ENCODE results near the gene USP47.

The USP47 gene, protein sequence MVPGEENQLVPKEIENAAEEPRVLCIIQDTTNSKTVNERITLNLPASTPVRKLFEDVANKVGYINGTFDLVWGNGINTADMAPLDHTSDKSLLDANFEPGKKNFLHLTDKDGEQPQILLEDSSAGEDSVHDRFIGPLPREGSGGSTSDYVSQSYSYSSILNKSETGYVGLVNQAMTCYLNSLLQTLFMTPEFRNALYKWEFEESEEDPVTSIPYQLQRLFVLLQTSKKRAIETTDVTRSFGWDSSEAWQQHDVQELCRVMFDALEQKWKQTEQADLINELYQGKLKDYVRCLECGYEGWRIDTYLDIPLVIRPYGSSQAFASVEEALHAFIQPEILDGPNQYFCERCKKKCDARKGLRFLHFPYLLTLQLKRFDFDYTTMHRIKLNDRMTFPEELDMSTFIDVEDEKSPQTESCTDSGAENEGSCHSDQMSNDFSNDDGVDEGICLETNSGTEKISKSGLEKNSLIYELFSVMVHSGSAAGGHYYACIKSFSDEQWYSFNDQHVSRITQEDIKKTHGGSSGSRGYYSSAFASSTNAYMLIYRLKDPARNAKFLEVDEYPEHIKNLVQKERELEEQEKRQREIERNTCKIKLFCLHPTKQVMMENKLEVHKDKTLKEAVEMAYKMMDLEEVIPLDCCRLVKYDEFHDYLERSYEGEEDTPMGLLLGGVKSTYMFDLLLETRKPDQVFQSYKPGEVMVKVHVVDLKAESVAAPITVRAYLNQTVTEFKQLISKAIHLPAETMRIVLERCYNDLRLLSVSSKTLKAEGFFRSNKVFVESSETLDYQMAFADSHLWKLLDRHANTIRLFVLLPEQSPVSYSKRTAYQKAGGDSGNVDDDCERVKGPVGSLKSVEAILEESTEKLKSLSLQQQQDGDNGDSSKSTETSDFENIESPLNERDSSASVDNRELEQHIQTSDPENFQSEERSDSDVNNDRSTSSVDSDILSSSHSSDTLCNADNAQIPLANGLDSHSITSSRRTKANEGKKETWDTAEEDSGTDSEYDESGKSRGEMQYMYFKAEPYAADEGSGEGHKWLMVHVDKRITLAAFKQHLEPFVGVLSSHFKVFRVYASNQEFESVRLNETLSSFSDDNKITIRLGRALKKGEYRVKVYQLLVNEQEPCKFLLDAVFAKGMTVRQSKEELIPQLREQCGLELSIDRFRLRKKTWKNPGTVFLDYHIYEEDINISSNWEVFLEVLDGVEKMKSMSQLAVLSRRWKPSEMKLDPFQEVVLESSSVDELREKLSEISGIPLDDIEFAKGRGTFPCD (N-terminal part only)

DNA sequence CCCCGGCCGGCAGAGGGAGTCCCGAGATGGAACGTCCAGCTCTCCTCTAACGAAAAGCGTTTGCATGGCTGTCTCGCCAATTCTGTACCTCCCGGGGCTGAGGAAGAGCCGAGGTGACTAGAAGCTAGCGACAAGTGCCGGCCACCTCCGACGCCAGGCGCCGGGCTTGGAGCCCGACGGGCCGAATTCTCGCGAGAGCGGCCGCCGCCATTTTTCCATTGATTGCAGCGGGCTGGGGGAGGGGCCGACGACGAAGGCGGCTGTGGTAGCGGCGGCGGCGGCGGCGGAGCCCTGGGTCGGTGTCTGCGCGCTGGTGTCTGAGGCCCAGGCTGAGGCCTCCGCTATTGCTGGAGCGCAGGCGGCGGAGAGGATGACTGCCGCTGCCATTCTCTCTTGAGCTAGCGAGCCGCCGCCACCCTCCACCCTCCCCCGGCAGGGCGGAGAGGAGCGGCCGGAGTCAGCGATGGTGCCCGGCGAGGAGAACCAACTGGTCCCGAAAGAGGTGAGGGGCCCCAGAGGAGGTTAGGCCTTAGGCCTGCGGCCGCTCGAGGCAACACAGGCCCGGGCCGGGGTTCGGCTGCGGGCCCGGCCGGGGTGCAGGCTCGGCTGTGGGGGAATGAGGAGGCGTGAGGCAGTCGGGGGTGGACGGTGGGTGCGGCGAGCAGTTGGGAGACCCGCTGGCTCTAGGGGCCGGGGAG, at the start of gene USP47:
USP47 (plus strand) TSS at position 250 of the 698 bp plus-strand sequence; CDS start at position 464, 214 bp downstream.
- peak; percentile 97 for DNase-seq

DNA sequence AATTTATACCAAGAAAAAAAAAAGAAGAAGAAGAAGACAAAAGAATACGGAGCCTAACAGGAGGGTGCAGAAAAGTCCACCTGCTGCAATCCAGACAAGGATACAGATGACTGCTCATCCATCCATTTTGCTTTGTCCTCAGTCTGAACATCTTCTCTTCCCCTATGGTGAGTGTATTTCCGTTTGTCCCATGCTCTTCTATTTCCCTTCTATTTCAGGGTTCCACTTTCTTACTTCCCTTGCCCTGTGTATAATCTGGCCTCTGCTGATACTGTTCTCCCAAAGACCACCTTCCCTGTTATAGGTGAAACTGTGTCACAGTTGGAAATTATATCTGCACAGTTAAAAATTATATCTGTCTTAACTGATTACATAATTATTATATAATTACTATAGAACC, 48.7 kb upstream of the USP47 start:
- no peak for DNase-seq

DNA sequence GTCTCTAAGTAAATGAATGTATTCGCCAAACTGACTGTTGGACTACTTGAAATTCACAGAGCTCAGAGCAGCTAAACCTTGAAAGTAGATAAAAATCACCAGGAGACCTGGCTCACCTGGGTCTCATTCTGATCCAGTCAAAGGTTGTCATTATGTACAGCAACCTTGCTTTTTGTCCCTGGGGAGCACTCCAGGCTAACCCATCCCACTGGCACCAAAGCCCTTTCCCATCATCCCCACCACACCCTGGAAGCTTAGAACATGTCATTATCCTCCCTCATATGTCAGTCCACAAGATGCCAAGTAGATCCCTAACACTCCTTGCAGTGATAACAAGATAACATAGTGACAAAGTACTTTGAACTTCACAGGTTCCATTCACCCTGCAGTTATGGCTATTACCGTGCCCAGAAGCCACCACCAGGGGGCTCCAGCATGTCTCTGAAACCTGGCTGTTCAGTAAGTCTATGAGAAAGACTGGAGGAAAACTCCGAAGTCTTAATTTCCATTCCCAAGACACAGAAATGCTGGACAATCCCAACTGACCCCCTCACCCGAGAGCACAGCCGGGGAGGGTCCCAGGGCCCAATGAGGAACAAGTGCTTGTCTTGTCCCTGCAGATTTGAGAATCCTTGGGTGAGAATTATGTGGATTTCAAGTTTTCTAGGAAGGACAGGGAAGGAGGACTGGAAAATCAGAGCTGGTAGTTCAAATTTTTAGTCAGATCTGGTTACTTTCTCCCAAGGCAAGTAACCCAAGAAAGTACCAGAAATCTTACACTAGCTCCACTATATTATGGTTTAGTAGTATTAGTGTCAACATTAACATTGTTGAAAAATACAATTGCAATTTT, 43.0 kb upstream of the USP47 start:
- DNase-seq, result peak; percentile 80

DNA sequence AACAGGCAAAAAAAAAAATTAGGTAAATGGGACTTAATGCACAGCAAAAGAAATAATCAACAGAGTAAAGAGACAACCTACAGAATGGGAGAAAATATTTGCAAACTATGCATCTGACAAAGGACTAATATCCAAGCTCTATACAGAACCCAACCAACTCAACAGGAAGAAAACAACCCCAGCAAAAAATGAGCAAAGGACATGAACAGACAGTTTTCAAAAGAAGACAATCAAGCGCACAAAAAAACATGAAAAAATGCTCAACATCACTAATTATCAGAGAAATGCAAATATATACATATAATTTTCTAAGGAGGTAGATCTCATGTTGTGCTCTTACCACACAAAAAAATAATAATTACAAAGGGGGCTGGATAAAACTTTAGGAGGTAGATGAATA, 36.5 kb upstream of the USP47 start:
- DNase-seq, result no peak

DNA sequence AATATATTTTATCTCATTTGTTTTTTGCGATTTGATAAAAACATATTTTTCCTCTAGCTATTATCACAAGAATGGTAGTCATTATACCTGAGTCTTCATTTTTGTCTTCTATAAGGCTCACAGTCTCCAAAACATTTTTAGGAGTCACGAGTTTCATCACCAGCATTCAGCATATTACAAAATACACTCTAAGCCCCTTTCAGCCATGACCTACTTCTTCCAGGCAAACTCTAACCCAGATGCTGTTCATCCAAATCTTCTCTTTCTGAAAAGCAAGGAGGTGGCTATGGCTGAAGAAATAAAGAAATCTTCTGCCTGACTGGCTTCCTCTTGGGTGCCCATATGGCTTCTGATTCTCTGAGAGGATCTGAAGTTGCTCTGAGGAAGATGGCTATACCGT, 35.7 kb upstream of the USP47 start:
- DNase-seq, result no peak

DNA sequence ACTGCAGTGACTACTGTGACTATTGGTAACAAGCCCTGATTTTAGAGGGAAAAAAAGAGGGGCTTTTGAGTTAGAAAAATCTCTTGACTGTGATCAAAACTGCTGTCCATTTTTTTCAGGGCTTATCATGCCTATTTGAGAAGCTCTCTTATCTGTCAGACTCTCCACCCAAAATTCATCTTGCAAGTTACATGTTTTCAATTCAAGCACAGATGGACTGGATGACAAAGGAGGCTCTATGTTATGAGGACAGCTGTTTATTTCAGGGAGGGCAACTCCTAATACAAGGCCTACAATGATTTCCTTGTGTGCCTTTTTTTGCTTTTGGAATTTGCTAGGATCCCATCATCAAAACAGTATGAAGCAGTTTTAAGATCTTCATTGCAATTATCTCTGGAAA, 35.2 kb upstream of the USP47 start:
- DNase-seq, result no peak

DNA sequence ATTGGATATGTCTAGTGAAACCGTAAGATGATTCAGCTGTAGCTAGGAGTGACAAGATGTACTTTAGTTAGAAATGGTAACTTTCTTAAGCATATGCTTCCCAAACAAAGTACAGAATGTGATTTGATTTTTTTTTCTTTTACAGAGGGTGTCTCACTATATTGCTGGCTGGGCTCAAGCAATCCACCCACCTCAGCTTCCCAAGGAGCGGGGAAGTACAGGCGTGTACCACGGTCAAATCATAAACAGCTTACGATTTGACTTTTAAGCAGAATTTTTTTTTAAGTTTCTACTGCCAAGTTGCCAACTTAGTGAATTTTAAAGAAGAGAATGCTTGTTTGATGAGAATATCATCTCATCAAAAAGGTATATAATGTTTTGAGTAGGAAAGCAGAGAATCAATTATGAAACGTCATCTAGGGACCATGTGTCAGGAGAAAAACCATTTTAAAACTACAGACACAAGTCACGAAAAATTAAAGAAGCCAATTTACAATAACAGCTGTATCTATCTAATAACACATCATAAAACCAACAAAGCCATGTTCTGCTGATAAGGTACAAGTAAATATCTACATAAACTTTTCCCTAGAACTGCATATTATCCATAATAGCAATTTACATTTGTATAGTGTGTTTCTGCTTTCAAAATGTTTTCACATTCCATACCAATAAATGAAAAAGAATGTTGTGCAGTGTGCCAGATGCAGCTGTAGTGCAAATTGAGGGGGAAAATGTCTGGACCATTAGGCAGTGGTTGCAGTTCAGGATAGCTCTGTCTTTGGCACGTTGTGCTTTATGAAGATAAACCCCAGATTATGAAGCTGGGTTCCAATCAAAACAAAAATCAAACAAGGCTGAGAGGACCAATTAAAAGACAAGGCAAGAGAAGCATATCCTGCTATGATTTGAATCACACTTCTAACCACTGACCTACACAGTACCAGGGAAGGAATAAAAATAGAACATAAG, 33.7 kb upstream of the USP47 start:
- no peak for DNase-seq

DNA sequence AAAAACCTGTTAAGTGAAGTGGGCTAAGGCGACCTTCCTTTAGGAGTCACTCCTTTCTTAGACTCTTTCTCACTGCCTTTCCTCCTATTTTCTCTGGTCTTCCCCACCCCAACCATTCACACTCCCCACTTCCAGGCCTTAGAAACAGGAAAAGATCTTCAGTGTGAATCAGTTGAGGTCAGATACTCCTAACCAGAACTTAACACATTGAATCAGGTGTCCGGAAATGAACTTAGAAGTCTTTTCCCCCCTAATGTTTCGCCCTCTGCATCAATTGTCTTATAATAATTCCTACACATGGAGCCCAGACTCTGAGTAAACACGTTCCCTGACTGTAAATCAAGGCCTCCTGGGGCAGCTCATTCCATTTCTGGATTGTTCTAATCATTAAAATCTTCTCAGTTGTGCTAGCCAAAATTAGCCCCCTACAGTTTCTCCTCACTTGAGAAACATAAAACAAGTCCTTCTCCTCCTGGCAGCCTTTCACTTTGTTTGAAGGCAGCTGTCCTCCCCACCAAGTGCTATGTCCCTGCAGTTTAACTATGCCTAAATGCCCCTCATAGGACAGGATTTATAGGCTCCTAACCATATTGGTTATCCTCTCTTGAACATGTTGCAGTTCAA, 32.7 kb upstream of the USP47 start:
- no peak for DNase-seq

DNA sequence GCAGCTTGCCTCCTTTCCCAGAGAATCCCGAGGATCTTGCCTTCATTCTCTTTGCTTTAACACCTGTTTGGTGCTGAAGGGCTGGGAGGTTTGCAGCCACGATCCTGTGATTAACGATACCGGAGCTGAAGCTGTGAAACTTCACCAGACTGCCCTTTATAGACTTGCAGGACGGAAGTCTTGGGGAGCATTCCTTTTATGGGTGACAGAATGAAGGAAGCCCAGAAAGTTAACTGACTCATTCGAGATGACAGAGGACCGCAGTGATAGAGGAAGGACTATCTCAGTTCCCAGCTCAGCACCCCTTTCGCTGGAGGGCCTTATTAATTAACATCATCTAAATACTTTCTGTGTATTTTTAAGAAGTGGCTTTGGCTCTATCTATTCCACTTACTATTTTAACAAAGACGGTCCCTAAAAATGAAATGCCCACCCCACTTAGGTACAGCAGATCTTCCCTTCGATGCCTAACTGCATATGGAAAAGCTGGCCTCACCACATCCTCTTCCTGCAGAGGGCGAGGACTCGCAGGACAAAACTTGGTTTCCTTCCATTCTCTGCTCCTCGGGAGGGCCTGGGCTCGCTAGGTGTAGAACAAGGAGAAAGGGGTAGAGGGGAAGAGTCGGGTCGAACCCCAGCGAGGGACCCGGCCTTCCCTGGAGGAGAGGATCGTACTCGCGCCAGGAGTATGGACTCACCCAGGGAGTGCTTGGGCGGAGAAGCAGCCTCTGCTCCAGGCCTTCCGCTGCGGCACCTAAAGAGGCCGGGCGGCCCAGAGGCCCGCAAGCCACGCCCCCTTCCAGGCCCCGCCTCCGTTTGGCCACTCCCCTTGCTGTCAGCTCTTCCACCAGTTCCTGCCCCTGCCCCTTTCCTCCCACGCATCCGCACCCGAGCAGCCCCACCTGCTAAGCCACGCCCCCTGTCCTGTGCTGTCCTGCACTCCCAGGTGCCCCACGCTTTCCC, 30.7 kb upstream of the USP47 start:
- DNase-seq, result peak; percentile 34

DNA sequence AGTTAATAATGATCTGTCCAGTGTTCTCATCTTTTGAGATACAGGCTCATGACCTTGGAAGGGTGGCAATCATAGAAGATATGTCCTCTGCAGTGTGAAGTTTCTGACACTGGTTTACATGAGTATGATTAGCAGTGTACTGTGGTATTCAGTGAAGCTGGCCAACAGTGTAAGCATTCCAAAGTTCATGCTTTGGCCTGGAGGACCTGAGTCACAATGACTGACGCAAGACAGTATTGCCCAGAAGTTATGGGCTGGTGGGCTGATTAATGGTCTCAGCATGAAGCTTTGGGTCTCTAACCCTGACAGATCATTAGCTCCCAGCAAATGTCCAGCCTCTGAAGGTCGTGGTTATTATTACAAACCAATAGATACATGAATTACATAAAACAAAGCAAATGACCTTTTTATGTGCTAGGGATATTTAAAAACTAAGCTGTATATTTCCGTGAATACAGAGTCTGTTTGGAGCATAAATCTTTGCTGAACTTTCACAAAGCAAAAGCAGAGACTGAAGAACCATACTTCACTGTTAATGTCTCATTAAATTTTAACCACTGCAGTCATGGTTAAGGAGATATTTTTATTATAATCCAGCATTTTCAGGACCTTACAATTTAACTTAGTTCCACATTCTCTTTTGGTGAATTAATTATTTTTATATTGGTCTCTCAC, 28.3 kb upstream of the USP47 start:
- no peak for DNase-seq

DNA sequence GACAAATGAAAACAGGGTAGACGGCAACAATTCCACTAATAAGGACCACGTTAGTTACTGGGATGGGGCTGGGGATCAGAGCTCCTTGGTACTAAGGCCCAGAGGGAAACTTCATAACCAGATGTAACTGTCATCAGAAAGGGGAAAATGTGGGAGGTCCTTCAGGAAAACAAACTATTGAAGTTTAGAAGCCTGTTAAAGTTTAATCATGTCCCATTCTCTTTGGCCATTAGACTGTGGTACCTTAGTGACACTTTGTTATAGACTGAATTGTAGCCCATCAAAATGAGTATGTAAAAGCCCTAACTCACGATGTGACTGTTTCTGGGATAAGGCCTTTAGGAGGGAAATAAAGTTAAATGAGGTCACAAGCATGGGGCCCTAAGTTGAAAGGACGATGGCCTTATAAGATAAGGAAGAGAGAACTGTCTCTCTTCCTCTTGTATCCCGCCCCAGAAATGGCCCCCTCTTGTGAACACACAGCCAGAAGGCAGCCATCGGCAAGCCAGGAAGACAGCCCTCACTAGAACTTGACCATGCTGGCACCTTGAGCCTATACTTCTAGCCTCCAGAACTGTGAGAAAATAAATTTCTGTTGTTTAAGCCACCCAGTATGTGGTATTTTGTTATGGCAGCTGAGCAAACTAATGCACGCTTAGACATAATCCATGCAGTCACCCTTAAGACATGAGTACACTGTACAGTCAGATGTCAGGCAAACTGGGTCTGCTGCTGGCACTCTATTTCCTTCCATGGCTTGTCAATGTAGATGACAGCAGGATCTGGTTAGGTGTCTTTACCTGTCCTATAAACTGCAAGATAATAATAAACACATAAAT, 26.9 kb upstream of the USP47 start:
- DNase-seq, result no peak

DNA sequence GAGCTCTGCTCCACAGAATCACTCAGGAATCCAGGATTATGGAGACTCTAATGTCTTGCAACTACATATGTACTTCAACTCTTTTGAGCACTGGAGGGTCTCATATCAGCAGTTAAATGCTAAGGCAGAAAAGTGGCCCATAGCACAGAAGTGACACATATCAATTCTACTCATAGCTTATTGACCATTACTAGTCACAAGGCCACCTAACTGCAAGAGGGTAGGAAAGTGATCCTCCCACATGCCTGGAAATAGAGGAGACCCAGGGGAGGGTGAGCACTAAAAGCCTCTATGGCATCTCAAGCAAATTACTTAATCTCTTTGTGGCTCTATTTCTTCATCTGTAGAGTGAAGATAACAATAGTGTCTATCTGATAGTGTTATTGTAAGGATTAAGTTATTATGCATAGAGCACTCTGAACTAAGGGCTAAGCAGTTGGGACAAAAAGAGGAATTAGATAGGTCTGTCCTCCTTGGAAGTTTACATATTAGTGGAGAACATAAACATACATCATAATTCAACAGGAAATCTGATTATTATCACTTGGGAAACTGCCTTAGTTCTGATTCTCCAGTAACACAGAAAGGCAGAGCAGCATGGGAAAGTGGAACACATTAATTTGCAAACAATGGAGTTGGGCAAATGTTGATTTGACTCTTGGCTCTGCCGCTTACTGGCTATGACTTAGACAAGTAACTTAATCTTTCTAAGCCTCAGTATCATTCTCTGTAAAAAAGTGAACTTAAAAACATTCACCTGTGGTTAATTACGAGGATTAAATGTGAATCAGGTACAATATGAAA, 25.1 kb upstream of the USP47 start:
- no peak for DNase-seq

DNA sequence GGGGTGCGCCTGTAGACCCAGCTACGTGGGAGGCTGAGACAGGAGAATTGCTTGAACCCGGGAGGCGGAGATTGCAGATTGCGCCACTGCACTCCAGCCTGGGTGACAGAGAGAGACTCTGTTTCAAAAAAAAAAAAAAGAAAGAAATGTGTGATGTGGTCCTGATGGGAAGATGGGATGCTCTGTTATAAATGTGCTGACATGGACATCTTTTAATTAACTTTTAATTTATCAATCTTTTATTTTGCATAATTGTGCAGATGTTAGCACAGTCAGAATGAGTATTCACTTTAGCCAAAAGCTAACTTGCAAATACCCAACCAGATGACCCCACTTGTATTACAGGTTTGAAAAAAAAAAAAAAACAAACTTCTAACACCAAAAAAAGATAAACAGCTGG, 23.8 kb upstream of the USP47 start:
- no peak for DNase-seq

DNA sequence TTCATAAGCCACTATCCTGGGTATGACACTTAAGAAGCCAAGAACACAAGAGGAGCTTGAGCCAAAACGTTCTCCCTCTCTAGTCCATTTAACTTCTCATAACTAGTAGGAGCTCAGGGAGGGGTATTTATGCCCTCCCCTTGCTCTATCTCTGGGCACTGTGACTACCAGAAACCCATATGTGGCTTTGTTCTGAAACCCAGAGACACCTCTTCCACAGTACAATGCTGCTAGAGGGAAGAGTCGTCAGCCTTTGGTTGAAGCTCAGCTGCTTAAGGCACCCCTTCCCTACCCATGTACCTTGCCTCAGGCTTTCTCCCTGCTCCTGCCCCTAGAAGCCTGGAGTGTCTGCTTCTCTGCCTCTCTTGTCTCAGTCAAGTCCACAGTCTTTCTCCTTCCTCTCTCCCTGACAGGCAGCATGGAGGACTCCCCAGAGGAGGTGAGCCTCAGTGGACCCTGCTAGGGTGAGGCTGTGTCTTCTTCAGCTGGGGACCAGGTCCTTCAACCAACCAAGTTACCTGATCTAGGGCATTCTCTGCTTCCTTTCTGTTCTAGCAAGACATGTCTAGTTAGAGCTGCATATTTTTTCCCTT, 23.1 kb upstream of the USP47 start:
- DNase-seq, result no peak

DNA sequence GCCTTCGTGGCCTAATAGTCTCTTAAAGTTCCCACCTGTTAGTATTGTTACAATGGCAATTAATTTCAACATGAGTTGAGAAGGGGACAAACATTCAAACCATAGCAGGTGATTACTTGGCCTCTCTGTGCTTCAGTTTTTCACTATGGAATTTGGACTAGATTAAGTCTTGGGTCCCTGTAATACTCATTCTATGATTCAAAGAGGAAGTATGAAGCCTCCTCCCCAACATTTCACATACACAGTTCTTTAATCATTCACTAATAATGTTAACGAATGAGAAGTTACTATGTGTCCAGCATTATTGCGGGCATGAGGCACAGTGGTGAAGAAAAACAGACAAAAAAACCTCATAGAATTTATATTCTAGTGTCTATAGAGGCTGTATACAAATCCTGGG, 19.9 kb upstream of the USP47 start:
- DNase-seq, result no peak

DNA sequence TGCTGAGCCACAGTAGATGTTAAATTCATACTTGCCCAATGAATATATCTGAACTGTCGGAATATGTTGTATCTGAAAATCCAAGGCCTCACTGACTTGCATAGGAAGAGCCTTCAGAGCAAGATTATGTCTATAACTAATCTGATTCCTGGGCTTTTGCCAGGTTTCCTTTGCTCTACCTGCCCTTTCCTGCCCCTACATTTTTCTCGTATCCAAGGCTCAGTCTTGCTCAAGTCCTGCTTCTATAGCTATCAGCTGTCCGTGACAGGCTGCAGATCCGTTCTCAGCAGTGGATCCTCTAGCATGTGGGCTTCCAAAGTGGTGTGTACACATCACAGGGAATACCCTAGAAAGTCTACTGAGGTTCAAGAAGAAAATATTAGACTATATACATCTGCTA, 18.8 kb upstream of the USP47 start:
- no peak for DNase-seq

All from stimulated activated CD8-positive, alpha-beta memory T cell treated with anti-CD3 and anti-CD28 coated beads, Interleukin-4, amount 100 ng/mL, for 48 hours (primary cell).